MM.1S (cell line): ENCODE data around the gene TMEM132E.

Source experiments
- DNase-seq: peaks from one replicate; pipeline ENCODE4 v3.0.0-alpha.2; 2015
- H2AFZ ChIP-seq: fragments of 300-600 bp; sonication (generic); 2 replicates; pipeline ENCODE4 v1.6.0; 2016; ENCODE audit warnings: antibody characterized with exemption, low read length
- H3F3A ChIP-seq: fragments of 300-600 bp; sonication (generic); 2 replicates; pipeline ENCODE4 v1.6.1; 2016; ENCODE audit warnings: mild to moderate bottlenecking, antibody characterized with exemption, low read length, moderate library complexity, mixed read lengths; ENCODE audit not compliant: insufficient read depth
- H3K27ac ChIP-seq: fragments of 300-600 bp; sonication (generic); 2 replicates; pipeline ENCODE4 v1.5.1; 2016; ENCODE audit warnings: mild to moderate bottlenecking, low read length
- H3K27me3 ChIP-seq: fragments of 300-600 bp; sonication (generic); replicated peaks from 2 replicates; pipeline ENCODE4 v1.6.0; 2016; ENCODE audit warnings: low read length; ENCODE audit not compliant: insufficient read depth
- H3K36me3 ChIP-seq: fragments of 300-600 bp; sonication (generic); replicated peaks from 2 replicates; pipeline ENCODE4 v1.6.1; 2016; ENCODE audit warnings: mild to moderate bottlenecking, low read length, mixed read lengths; ENCODE audit not compliant: insufficient read depth
- H3K4me1 ChIP-seq: fragments of 300-600 bp; sonication (generic); 2 replicates; pipeline ENCODE4 v1.6.1; 2016; ENCODE audit warnings: low read length, mixed read lengths
- H3K4me2 ChIP-seq: fragments of 300-600 bp; sonication (generic); 2 replicates; pipeline ENCODE4 v1.6.0; 2016; ENCODE audit warnings: low read depth, low read length
- H3K4me3 ChIP-seq: fragments of 300-600 bp; sonication (generic); 2 replicates; pipeline ENCODE4 v1.5.1; 2016; ENCODE audit warnings: low read length, mixed read lengths
- H3K79me2 ChIP-seq: fragments of 300-600 bp; sonication (generic); 2 replicates; pipeline ENCODE4 v1.6.1; 2016; ENCODE audit warnings: mixed run types, low read length, mixed read lengths
- H3K9ac ChIP-seq: fragments of 300-600 bp; sonication (generic); 2 replicates; pipeline ENCODE4 v1.6.1; 2016; ENCODE audit warnings: low read length, mixed read lengths
- H3K9me2 ChIP-seq: fragments of 300-600 bp; sonication (generic); replicated peaks from 2 replicates; pipeline ENCODE4 v1.6.1; 2016; ENCODE audit warnings: mild to moderate bottlenecking, low read length, mixed read lengths; ENCODE audit not compliant: insufficient read depth
- H3K9me3 ChIP-seq: fragments of 300-600 bp; sonication (generic); replicated peaks from 2 replicates; pipeline ENCODE4 v1.6.1; 2016; ENCODE audit warnings: mild to moderate bottlenecking, low read length, mixed read lengths; ENCODE audit not compliant: insufficient read depth
- H4K20me1 ChIP-seq: fragments of 300-600 bp; sonication (generic); 2 replicates; pipeline ENCODE4 v1.6.1; 2016; ENCODE audit warnings: mild to moderate bottlenecking, low read length, moderate library complexity, mixed read lengths; ENCODE audit not compliant: insufficient read depth
- CTCF ChIP-seq: fragments of 300-600 bp; sonication (generic); IDR thresholded peaks from 2 replicates; pipeline ENCODE4 v1.5.1; 2016; ENCODE audit warnings: antibody characterized with exemption, low read length, mixed read lengths
- EZH2 ChIP-seq: fragments of 300-600 bp; sonication (generic); optimal IDR thresholded peaks from 2 replicates; pipeline ENCODE3; 2017; ENCODE audit warnings: low read depth, mild to moderate bottlenecking, antibody characterized with exemption, low read length, mixed read lengths
- EZH2phosphoT487 ChIP-seq: fragments of 300-600 bp; sonication (generic); IDR thresholded peaks from 2 replicates; pipeline ENCODE4 v1.6.1; 2018; ENCODE audit warnings: antibody characterized with exemption, low read length

TMEM132E gene

GRCh38 chr17:34665150-34665806 lies 85.9 kb downstream of the TMEM132E start:
- Histone ChIP-seq H3K36me3 (no peaks in the 10 kb centered on the region), H3K79me2 (no peaks in the 10 kb centered on the region), H3F3A (no peaks in the 10 kb centered on the region), H2AFZ (no peak overlapping the region), H3K4me2 (no peak overlapping the region), H4K20me1 (no peaks in the 10 kb centered on the region), H3K27me3 (no peaks in the 10 kb centered on the region), H3K27ac (no peak overlapping the region), H3K9ac (no peak overlapping the region), H3K4me3 (no peak overlapping the region), H3K9me2 (no peaks in the 10 kb centered on the region), H3K4me1 (no peaks in the 10 kb centered on the region), H3K9me3 (no peaks in the 10 kb centered on the region)
- no peak for TF ChIP-seq EZH2
- TF ChIP-seq CTCF = no peak
- no peak for DNase-seq

DNA sequence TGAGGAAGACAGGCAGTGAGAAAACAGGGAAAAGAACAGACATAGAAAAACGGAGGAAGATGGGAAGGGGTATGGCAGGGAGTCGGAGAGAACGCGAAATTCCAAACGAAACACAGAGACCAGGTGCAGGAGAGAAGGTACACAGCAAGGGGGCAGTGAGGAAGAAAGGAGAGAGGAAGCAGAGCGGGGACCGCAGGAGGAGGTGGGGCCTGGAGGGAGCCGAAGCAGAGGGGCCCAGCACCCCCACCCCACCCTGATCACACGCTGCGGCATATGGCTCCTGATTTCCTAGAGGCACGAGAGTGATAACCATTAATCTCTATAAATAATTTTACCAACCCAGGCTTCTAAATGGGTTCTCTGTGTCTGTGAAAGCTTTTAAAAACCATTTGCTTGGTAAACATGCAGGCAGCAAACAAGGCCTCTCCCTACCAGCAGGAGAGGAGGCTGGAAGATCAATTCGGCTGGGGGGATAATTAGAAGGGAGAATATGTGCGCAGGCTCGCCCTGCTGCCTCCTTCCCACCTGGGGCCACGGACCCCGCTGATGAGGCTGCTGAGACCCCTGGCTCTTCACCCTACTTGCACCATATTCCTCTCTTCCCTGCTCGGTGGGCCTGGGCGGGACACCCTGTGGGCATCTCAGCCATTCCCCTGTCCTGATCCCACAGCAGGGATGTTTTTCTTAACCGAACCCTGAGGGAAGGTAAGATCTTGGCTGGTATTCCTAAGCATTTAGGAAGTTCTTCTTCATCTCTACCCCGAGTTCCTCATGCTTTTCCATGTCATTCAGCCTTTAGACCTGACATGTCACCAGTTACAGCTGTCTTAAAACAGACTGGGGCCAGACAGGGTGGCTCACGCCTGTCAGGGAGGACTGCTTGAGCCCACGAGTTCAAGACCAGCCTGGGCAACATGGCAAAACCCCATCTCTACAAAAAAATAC lies 86.7 kb downstream of the TMEM132E start:
- H4K20me1 ChIP-seq = no peaks in the 10 kb centered on the region
- no peaks in the 10 kb centered on the region for H3K79me2 ChIP-seq
- H3K9me3 ChIP-seq = no peaks in the 10 kb centered on the region
- H3K27ac ChIP-seq = no peak overlapping the region
- no peaks in the 10 kb centered on the region for H3K36me3 ChIP-seq
- H3K9me2 ChIP-seq = no peaks in the 10 kb centered on the region
- H3K4me3 ChIP-seq = no peak overlapping the region
- H3K4me1 ChIP-seq = no peaks in the 10 kb centered on the region
- DNase-seq = no peak
- no peak overlapping the region for H2AFZ ChIP-seq
- H3F3A ChIP-seq = no peaks in the 10 kb centered on the region
- TF ChIP-seq CTCF (no peak), EZH2 (no peak), EZH2phosphoT487 (no peak)
- no peak overlapping the region for H3K4me2 ChIP-seq
- no peaks in the 10 kb centered on the region for H3K27me3 ChIP-seq
- no peak overlapping the region for H3K9ac ChIP-seq

GRCh38 chr17:34667656-34668055 lies 88.3 kb downstream of the TMEM132E start:
- Histone ChIP-seq H3K9me3 (no peaks in the 10 kb centered on the region), H3K4me3 (no peak overlapping the region), H3K4me2 (no peak overlapping the region), H4K20me1 (no peaks in the 10 kb centered on the region), H3K4me1 (no peaks in the 10 kb centered on the region), H3K9ac (no peak overlapping the region), H2AFZ (no peak overlapping the region), H3K27me3 (no peaks in the 10 kb centered on the region), H3K27ac (no peak overlapping the region), H3F3A (no peaks in the 10 kb centered on the region), H3K79me2 (no peaks in the 10 kb centered on the region), H3K9me2 (no peaks in the 10 kb centered on the region), H3K36me3 (no peaks in the 10 kb centered on the region)
- TF ChIP-seq EZH2phosphoT487 (no peak), CTCF (no peak), EZH2 (no peak)
- DNase-seq = no peak
